Psoas muscle (tissue), 8 donors: Measurements from ENCODE around the gene IGF1R. TPM values are rescaled to one million over a fixed set of nuclear protein-coding genes. Genes with fewer than 3 reads are reported as not detected.

Experiments
- ATAC-seq, 4 donors: fragments of 200-7000 bp; cut with Tn5 transposase; one replicate each; pipeline ENCODE4 v1.9.1; 2020; ENCODE audit warnings: moderate library complexity in 3 of 4, mild to moderate bottlenecking in 2 of 4
- DNase-seq, 2 donors: peaks; one replicate each; pipeline ENCODE4 v3.0.0-alpha.2; 2020
- H3K27ac ChIP-seq: fragments of 200-600 bp; one replicate; pipeline ENCODE4 v1.8.0; 2022
- H3K27me3 ChIP-seq, 3 donors: fragments of 200-600 bp in 1 of 3; one replicate each; pipeline versions ENCODE4 v1.6.1 to v1.8.0; 2013 to 2022; ENCODE audit warnings: low read length in 2 of 3, mild to moderate bottlenecking in 2 of 3, moderate library complexity in 1 of 3; ENCODE audit not compliant: insufficient read depth in 3 of 3
- H3K36me3 ChIP-seq, 2 donors: fragments of 200-600 bp in 1 of 2; one replicate each; pipeline versions ENCODE4 v1.6.1 to v1.8.0; 2013 to 2022; ENCODE audit warnings: low read depth in 1 of 2, mild to moderate bottlenecking in 1 of 2, moderate library complexity in 1 of 2; ENCODE audit not compliant: insufficient read depth in 1 of 2
- H3K4me1 ChIP-seq: fragments of 200-600 bp; one replicate; pipeline ENCODE4 v1.8.0; 2022
- H3K4me3 ChIP-seq: fragments of 200-600 bp; one replicate; pipeline ENCODE4 v1.8.0; 2022; ENCODE audit warnings: mild to moderate bottlenecking
- H3K9me3 ChIP-seq: fragments of 200-600 bp; one replicate; pipeline ENCODE4 v1.8.0; 2022
- WGBS, 3 donors: extraction: QIAGEN DNeasy Blood & Tissue Kit; methylation state at CpG; one replicate each; pipeline versions ENCODE4 v1.1.6 to v1.1.7; 2013; 5-methylcytosine and 5-hydroxymethylcytosine counted together
- intact Hi-C, 2 donors: fragments of 100-400 bp; cut with DNase I; formaldehyde crosslinking; loops; one replicate each; pipeline versions ENCODE4 v1.11.0 to v1.14.2; 2022
- polyA plus RNA-seq, 3 donors: library from polyadenylated mRNA; stranded (reverse); fragments of 200-250 nt; gene quantifications; one replicate each; pipeline ENCODE4 v1.2.3, GENCODE V29; 2013
- total RNA-seq, 4 donors: library from RNA; stranded (reverse); fragmentation: NEBNext Ultra II Directional in 2 of 4; extraction: Animal tissue kit (Norgen Biotek cat#: 25700) in 2 of 4; gene quantifications; one replicate each; pipeline versions ENCODE4 v1.2.1 to v1.2.4, GENCODE V29; 2021 to 2023
- TF ChIP-seq, protein P1 (sequence below): fragments of 200-600 bp; IDR thresholded peaks from one replicate; pipeline ENCODE4 v1.8.0; 2022; ENCODE audit warnings: antibody characterized with exemption
- donor health status: healthy with polysubstance abuse.
- donor health status: DM: no; HTN: no; CAD: no; lungs with moderate emphysema.
- donor health status: Bipolar disorder and iron deficiency.
- donor health status: healthy.
- donor health status: DM: yes; HTN: yes; CAD: no.
- donor health status: DM: no; HTN: no; CAD: no.
- donor health status: DM: no; HTN: no; CAD: no.
- donor health status: DM: yes; HTN: yes; CAD: no.

IGF1R gene
- total and polyA plus RNA-seq, 7 donors = 2.1 to 20.4 (median 12.0) TPM

DNA sequence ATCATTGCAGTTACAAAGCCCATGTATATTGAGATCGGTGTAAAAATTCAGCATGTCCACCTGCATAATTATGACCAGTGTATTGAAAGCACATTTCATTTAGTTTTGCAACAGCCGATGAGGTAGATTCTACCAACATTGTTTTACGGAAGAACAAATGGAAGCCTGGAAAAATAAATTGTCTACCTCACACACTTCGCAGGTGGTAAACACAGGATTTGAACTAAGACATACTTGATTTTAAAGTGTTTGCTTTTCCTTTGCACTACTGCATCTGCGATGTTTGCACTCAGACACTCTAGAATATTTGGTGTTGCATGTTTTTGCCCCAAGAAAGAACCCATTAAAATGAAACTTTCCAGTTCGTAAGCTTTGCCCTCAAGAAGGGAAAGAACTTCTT is 210.8 kb downstream of the IGF1R start:
- intact Hi-C loops = no loop called here
- WGBS, 3 donors = 95 to 97% (median 95%) methylated on average over 6 of the region's 6 CpGs
- ATAC-seq = no peak
- Histone ChIP-seq H3K27ac (no peak overlapping the region), H3K27me3 (no peaks in the 10 kb centered on the region), H3K4me3 (no peak overlapping the region), H3K9me3 (no peaks in the 10 kb centered on the region), H3K36me3 (no peaks in the 10 kb centered on the region), H3K4me1 (peaks cover 3% of the 10 kb centered on the region)
- no peak for DNase-seq
- TF ChIP-seq, protein P1, sequence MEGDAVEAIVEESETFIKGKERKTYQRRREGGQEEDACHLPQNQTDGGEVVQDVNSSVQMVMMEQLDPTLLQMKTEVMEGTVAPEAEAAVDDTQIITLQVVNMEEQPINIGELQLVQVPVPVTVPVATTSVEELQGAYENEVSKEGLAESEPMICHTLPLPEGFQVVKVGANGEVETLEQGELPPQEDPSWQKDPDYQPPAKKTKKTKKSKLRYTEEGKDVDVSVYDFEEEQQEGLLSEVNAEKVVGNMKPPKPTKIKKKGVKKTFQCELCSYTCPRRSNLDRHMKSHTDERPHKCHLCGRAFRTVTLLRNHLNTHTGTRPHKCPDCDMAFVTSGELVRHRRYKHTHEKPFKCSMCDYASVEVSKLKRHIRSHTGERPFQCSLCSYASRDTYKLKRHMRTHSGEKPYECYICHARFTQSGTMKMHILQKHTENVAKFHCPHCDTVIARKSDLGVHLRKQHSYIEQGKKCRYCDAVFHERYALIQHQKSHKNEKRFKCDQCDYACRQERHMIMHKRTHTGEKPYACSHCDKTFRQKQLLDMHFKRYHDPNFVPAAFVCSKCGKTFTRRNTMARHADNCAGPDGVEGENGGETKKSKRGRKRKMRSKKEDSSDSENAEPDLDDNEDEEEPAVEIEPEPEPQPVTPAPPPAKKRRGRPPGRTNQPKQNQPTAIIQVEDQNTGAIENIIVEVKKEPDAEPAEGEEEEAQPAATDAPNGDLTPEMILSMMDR = no peak

DNA sequence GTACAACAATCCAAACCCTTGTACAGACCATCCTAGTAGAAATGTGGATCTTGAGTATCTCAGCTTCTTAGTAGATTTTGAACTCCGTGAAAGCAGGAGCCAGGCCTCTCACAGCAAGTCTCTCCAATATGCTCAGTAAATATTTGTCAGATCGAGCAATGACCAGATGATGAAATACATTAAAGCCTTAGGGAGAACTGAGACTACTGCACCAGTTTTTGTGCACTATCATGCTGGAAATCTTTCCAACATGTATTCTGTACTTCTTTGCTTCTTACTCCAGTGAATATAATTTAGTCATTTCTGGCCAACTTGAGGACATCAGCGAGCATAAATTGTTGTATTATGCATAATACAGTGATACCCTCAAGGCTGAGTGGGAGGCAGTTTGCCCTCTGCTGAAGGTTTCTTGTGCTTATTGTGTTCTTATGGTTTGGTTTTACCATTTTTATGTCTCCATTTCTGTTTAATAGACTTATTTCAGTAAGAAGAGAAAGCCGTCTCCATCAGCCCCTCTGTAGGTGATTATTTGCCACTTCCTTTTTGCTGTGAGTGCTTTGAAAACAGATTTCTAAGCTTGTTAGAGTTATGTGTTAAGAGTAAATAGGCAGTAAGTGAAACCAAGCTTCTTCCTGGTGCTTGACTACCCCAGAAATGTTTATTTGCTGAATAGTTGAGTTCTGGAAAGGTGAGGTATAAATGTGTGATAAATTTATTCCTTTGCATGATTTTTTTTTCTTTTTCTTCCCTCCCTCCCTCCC is 212.1 kb downstream of the IGF1R start:
- Histone ChIP-seq H3K27ac (no peak overlapping the region), H3K4me3 (no peak overlapping the region), H3K9me3 (no peaks in the 10 kb centered on the region), H3K4me1 (peaks cover 6% of the 10 kb centered on the region), H3K27me3 (no peaks in the 10 kb centered on the region), H3K36me3 (no peaks in the 10 kb centered on the region)
- intact Hi-C loops = no loop called here
- whole genome bisulfite sequencing, 3 donors = 70 to 80% (median 79%) methylated on average over 4 of the region's 4 CpGs
- ATAC-seq (no peak), DNase-seq (no peak)
- TF ChIP-seq, protein P1 = no peak

DNA sequence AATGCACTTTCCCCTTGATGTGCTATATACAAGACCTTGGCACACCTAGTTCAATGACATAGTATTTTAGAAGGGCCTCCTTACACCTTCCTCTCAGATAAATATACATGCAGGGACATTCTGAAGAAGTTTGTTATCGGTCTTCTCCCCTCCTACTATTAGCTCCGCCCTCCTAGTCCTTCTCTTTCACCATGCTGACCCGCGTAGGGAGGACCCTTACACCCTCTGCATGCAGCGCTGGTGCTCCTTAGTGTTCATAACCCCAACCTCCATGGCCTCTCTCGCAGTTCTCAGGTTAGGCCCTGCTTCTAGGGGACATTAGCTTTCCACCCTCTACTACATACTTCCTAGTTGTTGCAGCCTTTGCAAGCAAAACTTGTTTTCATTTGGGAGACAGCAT is 212.8 kb downstream of the IGF1R start:
- Histone ChIP-seq H3K4me1 (peaks cover 6% of the 10 kb centered on the region), H3K9me3 (no peaks in the 10 kb centered on the region), H3K36me3 (no peaks in the 10 kb centered on the region), H3K27ac (no peak overlapping the region), H3K27me3 (no peaks in the 10 kb centered on the region), H3K4me3 (no peak overlapping the region)
- no peak for ATAC-seq
- WGBS, 3 donors = 86 to 91% (median 90%) methylated on average over 6 of the region's 6 CpGs
- no peak for DNase-seq
- intact Hi-C loops = no loop called here
- TF ChIP-seq, protein P1 = no peak

DNA sequence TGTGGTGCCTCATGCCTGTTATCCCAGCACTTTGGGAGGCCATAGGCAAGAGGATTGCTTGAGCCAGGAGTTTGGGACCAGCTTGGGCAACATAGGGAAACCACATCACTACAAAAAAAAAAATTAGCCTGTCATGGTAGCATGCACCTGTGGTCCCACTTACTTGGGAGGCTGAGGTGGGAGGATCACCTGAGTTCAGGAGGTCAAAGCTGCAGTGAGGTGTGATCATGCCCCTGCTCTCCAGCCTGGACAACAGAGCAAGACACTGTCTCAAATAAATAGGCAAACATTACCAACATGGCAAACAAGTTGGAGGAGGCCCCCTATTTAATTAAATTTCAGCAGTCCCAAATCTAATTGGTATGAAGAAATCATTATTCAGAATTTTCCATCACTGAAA is 215.6 kb downstream of the IGF1R start:
- Histone ChIP-seq H3K27ac (no peak overlapping the region), H3K4me1 (peaks cover 3% of the 10 kb centered on the region), H3K9me3 (no peaks in the 10 kb centered on the region), H3K4me3 (no peak overlapping the region), H3K36me3 (no peaks in the 10 kb centered on the region), H3K27me3 (no peaks in the 10 kb centered on the region)
- TF ChIP-seq, protein P1 = no peak
- intact Hi-C loops = no loop called here
- ATAC-seq (no peak), DNase-seq (no peak)
